Endothelial cell of umbilical vein (primary cell): ENCODE measurements around the gene NSD2. TPM values are rescaled to one million over a fixed set of nuclear protein-coding genes. Genes with fewer than 3 reads are reported as not detected.

ENCODE experiments used
- BruUV-seq: library from RNA; stranded (reverse); fragments of 400-500 nt; replicated peaks from 2 replicates; lab custom pipeline; 2021; lab: Mats Ljungman, UMichigan
- CTCF ChIA-PET: fragments of 300-600, 350-600 bp; sonication (Branson Sonifier 250); formaldehyde crosslinking; loops from one replicate; lab custom pipeline; 2021; ENCODE audit warnings: antibody characterized with exemption, inconsistent platforms; lab: Charles Lee
- POLR2A ChIA-PET: fragments of 300-600, 350-600 bp; sonication (Branson Sonifier 250); formaldehyde crosslinking; loops from one replicate; lab custom pipeline; 2021; ENCODE audit warnings: antibody characterized with exemption, inconsistent platforms; lab: Charles Lee
- DNase-seq: peaks from one replicate; pipeline ENCODE4 v3.0.0-alpha.2; 2011; ENCODE audit warnings: low read depth, low spot score
- FAIRE-seq: peaks from 2 replicates; lab custom pipeline; 2011; peaks lifted over from hg19 to GRCh38; lab: Jason Lieb, UNC
- H2AFZ ChIP-seq: 2 replicates; pipeline ENCODE4 v1.6.0; 2012; ENCODE audit warnings: low read depth, low read length, control low read depth, inconsistent platforms
- H3K27ac ChIP-seq: 2 replicates; pipeline ENCODE4 v1.5.1; 2011; ENCODE audit warnings: low read depth, mild to moderate bottlenecking, control low read depth, low read length, moderate library complexity; ENCODE audit not compliant: insufficient read depth
- H3K27me3 ChIP-seq, 2 experiments: 2 replicates each; pipeline versions ENCODE4 v1.6.0 to v1.6.1; 2011; ENCODE audit warnings: low read length in 2 of 2, mixed read lengths in 1 of 2; ENCODE audit not compliant: control insufficient read depth in 2 of 2, insufficient read depth in 2 of 2
- H3K36me3 ChIP-seq, 2 experiments: 2 replicates in 1 of 2; 3 replicates in 1 of 2; pipeline ENCODE4 v1.5.1; 2011; ENCODE audit warnings: low read length in 2 of 2, mild to moderate bottlenecking in 1 of 2, moderate library complexity in 1 of 2; ENCODE audit not compliant: control insufficient read depth in 2 of 2, insufficient read depth in 2 of 2; ENCODE audit errors: extremely low read depth in 1 of 2
- H3K4me1 ChIP-seq: 3 replicates; pipeline ENCODE4 v1.5.1; 2011; ENCODE audit warnings: mild to moderate bottlenecking, low read length; ENCODE audit not compliant: control insufficient read depth, insufficient read depth; ENCODE audit errors: extremely low read depth
- H3K4me2 ChIP-seq: 2 replicates; pipeline ENCODE4 v1.6.1; 2011; ENCODE audit warnings: low read length, control low read depth, mixed read lengths; ENCODE audit not compliant: insufficient read depth
- H3K4me3 ChIP-seq, 3 experiments: fragments of 200-600 bp in 1 of 3; sonication (generic), shearing (Covaris generic) in 1 of 3; replicated peaks in 1 of 3; 2 replicates each; pipeline ENCODE4 v1.5.1; 2011 to 2016; ENCODE audit warnings: control low read depth in 3 of 3, low read length in 3 of 3, mild to moderate bottlenecking in 2 of 3, inconsistent platforms in 1 of 3, low read depth in 1 of 3, moderate library complexity in 1 of 3; ENCODE audit not compliant: insufficient read depth in 1 of 3
- H3K79me2 ChIP-seq: 2 replicates; pipeline ENCODE4 v1.6.0; 2012; ENCODE audit warnings: low read length, inconsistent platforms; ENCODE audit not compliant: control insufficient read depth, insufficient read depth
- H3K9ac ChIP-seq: replicated peaks from 2 replicates; pipeline ENCODE3; 2011; ENCODE audit warnings: low read length, control low read depth; ENCODE audit not compliant: insufficient read depth; ENCODE audit errors: extremely low read depth
- H3K9me1 ChIP-seq: replicated peaks from 3 replicates; pipeline ENCODE4 v1.6.0; 2011; ENCODE audit warnings: mild to moderate bottlenecking, low read length; ENCODE audit not compliant: control insufficient read depth, insufficient read depth; ENCODE audit errors: extremely low read depth
- H3K9me3 ChIP-seq: replicated peaks from 2 replicates; pipeline ENCODE4 v1.5.1; 2012; ENCODE audit warnings: low read length, inconsistent platforms; ENCODE audit not compliant: control insufficient read depth, insufficient read depth
- H4K20me1 ChIP-seq: replicated peaks from 2 replicates; pipeline ENCODE3; 2011; ENCODE audit warnings: mild to moderate bottlenecking, low read length; ENCODE audit not compliant: control insufficient read depth, insufficient read depth; ENCODE audit errors: extremely low read depth
- CTCF ChIP-seq, 2 donors: IDR thresholded peaks; 1 replicate in 1 of 2; 2 replicates in 1 of 2; pipeline ENCODE4 v1.5.1; 2011; ENCODE audit warnings: low read length in 2 of 2, mild to moderate bottlenecking in 2 of 2, moderate library complexity in 2 of 2, control low read depth in 1 of 2, inconsistent platforms in 1 of 2, low read depth in 1 of 2; ENCODE audit not compliant: insufficient read depth in 1 of 2; ENCODE audit errors: extremely low read depth in 1 of 2
- EZH2 ChIP-seq: IDR thresholded peaks from 2 replicates; pipeline ENCODE4 v1.6.1; 2012; ENCODE audit warnings: borderline replicate concordance, low read depth, mild to moderate bottlenecking, moderate library complexity, low read length, inconsistent platforms; ENCODE audit not compliant: severe bottlenecking
- FOS ChIP-seq: IDR thresholded peaks from 2 replicates; pipeline ENCODE4 v1.6.1; 2011; ENCODE audit warnings: mild to moderate bottlenecking, low read length, moderate library complexity, borderline replicate concordance; ENCODE audit not compliant: insufficient read depth
- GATA2 ChIP-seq: IDR thresholded peaks from 2 replicates; pipeline ENCODE4 v1.7.0; 2011; ENCODE audit warnings: low read depth, mild to moderate bottlenecking, moderate library complexity, mixed read lengths, low read length; ENCODE audit not compliant: insufficient read length, insufficient read depth
- JUN ChIP-seq: IDR thresholded peaks from 2 replicates; pipeline ENCODE4 v1.6.1; 2011; ENCODE audit warnings: borderline replicate concordance, low read depth; ENCODE audit not compliant: insufficient read length, insufficient read depth
- MAX ChIP-seq: IDR thresholded peaks from 2 replicates; pipeline ENCODE4 v1.6.1; 2011; ENCODE audit not compliant: insufficient read depth, insufficient read length
- MYC ChIP-seq: IDR thresholded peaks from one replicate; pipeline ENCODE4 v1.6.1; 2011; ENCODE audit warnings: mild to moderate bottlenecking, low read depth, low read length
- POLR2A ChIP-seq: IDR thresholded peaks from 2 replicates; pipeline ENCODE4 v1.6.1; 2012; ENCODE audit warnings: low read depth, mild to moderate bottlenecking, control low read depth, low read length
- POLR2AphosphoS5 ChIP-seq: IDR thresholded peaks from 2 replicates; pipeline ENCODE4 v1.6.1; 2012; ENCODE audit warnings: low read depth, mild to moderate bottlenecking, control low read depth, low read length, moderate library complexity; ENCODE audit not compliant: insufficient read depth
- dilution Hi-C: fragments of 300-500 bp; cut with MboI; formaldehyde crosslinking; loops from one replicate; pipeline ENCODE4 v1.15.0; 2019; ENCODE audit warnings: low sequenced_read_pairs; ENCODE audit not compliant: extremely low pct_ligation_motif_present
- intact Hi-C: fragments of 100-400 bp; cut with micrococcal nuclease; formaldehyde crosslinking; loops from one replicate; pipeline ENCODE4 v1.10.0; 2022
- polyA plus RNA-seq, 4 experiments: library from polyadenylated mRNA; depleted of rRNA in 3 of 4; stranded (reverse) in 3 of 4; unstranded in 1 of 4; fragments of >200 nt; gene quantifications; 2 replicates each; pipeline versions ENCODE4 v1.2.1 to v1.2.3, GENCODE V29; 2011 to 2012; ENCODE audit warnings: missing spikeins in 1 of 4
- total RNA-seq: library from RNA; stranded (reverse); gene quantifications from 2 replicates; pipeline ENCODE4 v1.2.3, GENCODE V29; 2021

Gene NSD2
- total and polyA plus RNA-seq, 2 donors (not counting 3 experiments of a cell fraction or from before 2014, with no cell fraction given) = 31.3 to 171 TPM

- intact Hi-C loops = no loop called here
- no peaks in the 10 kb centered on the region for H4K20me1 ChIP-seq
- no TSS peak for BruUV-seq
- H3K79me2 ChIP-seq = peaks cover 94% of the 10 kb centered on the region
- no peak overlapping the region for H3K27ac ChIP-seq
- CTCF ChIA-PET = interaction anchor here (0.9 to 1.3 kb wide), 5 partner anchors 9 to 59 kb away, joined by 3 to 4 read pairs (median 3); no protein-coding TSS in a partner anchor
- no peaks in the 10 kb centered on the region for H3K27me3 ChIP-seq
- H2AFZ ChIP-seq = no peak overlapping the region
- no peak overlapping the region for H3K9ac ChIP-seq
- peaks cover 4 to 14% of the 10 kb centered on the region in 2 experiments for H3K36me3 ChIP-seq
- no peaks in the 10 kb centered on the region for H3K4me1 ChIP-seq
- H3K4me2 ChIP-seq = no peak overlapping the region
- TF ChIP-seq MYC = no peak
- TF ChIP-seq JUN = no peak
- no peak for TF ChIP-seq POLR2A
- TF ChIP-seq MAX = no peak
- TF ChIP-seq CTCF (IDR thresholded peaks at IDR 0.05; ENCODE audit: extremely low read depth in 1 of 2, insufficient read depth in 1 of 2, low read depth in 1 of 2, low read length in 2 of 2) = no peak
- no peak for TF ChIP-seq FOS
- TF ChIP-seq GATA2 = no peak
- TF ChIP-seq POLR2AphosphoS5 = no peak
- no peak for TF ChIP-seq EZH2
- dilution Hi-C loops = no loop called here
- FAIRE-seq (no peak), DNase-seq (no peak)
- no peak overlapping the region for H3K4me3 ChIP-seq
- POLR2A ChIA-PET = no interaction called here
- no peaks in the 10 kb centered on the region for H3K9me3 ChIP-seq
- no peaks in the 10 kb centered on the region for H3K9me1 ChIP-seq
These were observed 31.1 kb downstream of the NSD2 start for GRCh38 chr4:1902243-1902642.
